Cardiac fibroblast (primary cell): ENCODE results near the gene FAM89B.

Source experiments
- DNase-seq, 2 donors: peaks; one replicate each; pipeline versions ENCODE4 v3.0.0 to v3.0.0-alpha.2; 2010; ENCODE audit warnings: low read depth in 2 of 2
- H3K4me3 ChIP-seq, 2 donors: replicated peaks in 1 of 2; 1 replicate in 1 of 2; 2 replicates in 1 of 2; pipeline ENCODE4 v1.5.1; 2011; ENCODE audit warnings: low read depth in 2 of 2, low read length in 2 of 2, mild to moderate bottlenecking in 2 of 2, moderate library complexity in 1 of 2
- TF ChIP-seq, protein P1 (sequence below): IDR thresholded peaks from one replicate; pipeline ENCODE4 v1.5.1; 2011; ENCODE audit warnings: low read depth, mild to moderate bottlenecking, low read length, inconsistent platforms

The FAM89B gene

DNA sequence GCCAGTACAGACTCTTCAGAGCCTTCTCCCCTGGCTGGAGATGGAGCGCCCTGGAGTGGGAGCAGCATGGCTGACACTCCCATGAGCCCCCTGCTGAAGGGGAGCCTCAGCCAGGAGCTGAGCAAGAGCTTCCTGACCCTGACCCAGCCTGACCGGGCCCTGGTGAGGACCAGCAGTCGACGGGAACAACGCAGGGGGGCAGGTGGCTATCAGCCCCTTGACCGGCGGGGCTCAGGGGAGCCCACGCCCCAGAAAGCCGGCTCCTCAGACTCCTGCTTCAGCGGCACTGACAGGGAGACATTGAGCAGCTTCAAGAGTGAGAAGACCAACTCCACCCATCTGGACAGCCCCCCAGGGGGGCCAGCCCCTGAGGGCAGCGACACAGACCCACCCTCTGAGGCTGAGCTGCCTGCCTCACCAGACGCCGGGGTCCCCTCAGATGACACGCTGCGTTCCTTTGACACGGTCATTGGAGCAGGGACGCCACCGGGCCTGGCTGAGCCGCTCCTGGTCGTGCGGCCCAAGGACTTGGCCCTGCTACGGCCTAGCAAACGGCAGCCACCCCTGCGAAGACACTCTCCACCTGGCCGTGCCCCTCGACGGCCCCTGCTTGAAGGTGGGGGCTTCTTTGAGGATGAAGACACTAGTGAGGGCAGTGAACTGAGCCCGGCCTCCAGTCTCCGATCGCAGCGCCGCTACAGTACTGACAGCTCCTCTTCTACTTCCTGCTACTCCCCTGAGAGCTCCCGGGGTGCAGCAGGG is 45.8 kb downstream of the FAM89B start:
- no peak overlapping the region for H3K4me3 ChIP-seq
- TF ChIP-seq, protein P1, sequence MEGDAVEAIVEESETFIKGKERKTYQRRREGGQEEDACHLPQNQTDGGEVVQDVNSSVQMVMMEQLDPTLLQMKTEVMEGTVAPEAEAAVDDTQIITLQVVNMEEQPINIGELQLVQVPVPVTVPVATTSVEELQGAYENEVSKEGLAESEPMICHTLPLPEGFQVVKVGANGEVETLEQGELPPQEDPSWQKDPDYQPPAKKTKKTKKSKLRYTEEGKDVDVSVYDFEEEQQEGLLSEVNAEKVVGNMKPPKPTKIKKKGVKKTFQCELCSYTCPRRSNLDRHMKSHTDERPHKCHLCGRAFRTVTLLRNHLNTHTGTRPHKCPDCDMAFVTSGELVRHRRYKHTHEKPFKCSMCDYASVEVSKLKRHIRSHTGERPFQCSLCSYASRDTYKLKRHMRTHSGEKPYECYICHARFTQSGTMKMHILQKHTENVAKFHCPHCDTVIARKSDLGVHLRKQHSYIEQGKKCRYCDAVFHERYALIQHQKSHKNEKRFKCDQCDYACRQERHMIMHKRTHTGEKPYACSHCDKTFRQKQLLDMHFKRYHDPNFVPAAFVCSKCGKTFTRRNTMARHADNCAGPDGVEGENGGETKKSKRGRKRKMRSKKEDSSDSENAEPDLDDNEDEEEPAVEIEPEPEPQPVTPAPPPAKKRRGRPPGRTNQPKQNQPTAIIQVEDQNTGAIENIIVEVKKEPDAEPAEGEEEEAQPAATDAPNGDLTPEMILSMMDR: no peak
- no peak for DNase-seq

DNA sequence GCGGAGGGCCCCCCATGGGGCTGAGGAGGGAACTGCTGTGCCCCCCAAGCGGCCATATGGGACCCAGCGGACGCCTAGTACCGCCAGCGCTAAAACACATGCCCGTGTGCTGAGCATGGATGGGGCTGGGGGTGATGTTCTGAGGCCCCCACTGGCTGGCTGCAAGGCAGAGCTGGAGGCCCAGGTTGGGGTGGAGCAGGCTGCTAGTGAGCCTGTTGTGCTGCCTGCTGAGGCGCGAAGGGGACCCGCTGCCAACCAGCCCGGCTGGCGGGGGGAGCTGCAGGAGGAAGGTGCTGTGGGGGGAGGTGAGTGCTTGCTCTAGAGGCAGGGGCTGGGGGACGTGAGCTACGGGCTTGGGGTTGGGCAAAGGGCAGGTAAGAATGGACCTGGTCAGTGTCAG is 46.4 kb downstream of the FAM89B start:
- H3K4me3 ChIP-seq: no peak overlapping the region
- TF ChIP-seq, protein P1: no peak
- DNase-seq: no peak

DNA sequence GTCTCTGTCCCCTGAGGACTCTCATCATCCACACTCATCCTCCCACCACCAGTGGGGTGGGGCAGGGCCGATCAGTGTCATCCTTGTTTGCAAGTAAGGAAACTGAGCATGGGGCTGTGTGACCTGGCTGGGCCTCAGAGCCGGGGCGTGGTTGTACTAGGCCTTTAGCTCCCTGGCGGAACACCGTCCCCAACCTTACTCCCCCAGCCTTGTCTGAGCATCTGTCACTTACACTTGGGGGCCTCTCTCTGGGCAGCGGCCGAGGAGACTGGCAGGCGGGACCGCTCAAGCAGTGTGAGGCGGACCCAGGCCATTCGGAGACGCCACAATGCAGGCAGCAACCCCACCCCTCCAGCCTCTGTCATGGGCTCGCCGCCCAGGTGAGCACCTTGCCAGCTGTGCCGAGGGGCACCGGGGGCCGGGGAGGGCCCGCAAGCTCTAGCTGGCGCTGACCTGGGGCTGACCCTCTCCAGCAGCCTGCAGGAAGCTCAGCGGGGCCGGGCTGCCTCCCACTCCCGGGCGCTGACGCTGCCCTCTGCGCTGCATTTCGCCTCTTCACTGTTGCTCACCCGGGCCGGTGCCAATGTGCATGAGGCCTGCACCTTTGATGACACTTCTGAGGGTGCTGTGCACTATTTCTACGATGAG is 47.1 kb downstream of the FAM89B start:
- TF ChIP-seq, protein P1: no peak
- no peak overlapping the region for H3K4me3 ChIP-seq
- DNase-seq: no peak

DNA sequence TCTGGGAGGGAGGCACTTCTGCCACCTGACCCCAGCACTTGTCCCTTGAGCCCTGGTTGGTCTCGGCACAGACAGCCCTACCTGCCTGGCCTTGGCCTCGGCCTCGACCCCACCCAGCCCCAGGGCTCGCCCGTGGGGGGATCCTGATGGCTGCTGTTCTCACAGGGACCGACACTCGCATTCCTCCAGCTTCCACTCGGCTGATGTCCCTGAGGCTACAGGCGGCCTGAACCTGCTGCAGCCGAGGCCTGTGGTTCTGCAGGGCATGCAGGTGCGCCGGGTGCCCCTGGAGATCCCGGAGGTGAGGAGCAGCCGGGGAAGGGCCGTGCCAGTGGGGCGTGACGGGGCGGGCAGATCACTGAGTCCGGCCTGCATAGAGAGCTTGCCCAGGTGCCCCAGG is 48.3 kb downstream of the FAM89B start:
- TF ChIP-seq, protein P1: no peak
- DNase-seq: no peak
- H3K4me3 ChIP-seq: no peak overlapping the region

DNA sequence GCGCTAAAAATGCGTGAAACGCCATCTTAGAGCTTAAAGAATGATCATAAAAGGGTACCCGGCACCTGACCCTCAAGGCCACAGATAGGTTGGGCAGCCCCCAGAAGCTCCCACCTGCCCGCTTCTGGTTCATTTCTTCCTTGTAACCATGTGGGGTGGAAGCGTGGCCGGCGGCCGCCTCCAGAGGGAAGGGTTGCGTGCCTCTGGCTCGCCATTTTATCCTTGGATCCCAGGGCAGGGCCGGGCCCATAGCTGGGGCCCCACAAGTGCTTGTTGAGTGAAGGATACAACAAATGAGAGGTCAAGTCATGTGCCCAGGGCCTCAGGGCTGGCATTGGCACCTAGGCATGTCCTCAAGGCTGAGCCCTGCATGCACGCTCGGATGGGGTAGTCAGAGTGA is 49.1 kb downstream of the FAM89B start:
- no peak for DNase-seq
- TF ChIP-seq, protein P1: no peak
- H3K4me3 ChIP-seq: no peak overlapping the region

DNA sequence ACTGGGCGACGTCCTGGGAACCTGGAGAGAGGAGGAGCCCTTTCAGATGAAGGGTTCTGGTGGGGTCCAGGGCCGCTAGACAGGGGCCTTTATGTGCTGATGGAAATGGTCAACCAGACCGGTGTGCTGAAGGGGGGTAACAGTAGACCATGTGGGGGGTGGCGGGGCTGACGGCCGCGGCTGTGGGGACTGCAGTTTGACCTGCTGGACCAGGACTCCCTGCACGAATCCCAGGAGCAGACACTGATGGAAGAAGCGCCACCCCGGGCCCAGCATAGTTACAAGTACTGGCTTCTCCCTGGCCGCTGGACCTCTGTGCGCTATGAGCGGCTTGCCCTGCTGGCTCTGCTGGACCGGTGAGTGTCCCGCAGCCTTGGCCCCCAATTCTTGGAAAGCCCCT is 49.7 kb downstream of the FAM89B start:
- TF ChIP-seq, protein P1: no peak
- DNase-seq: no peak
- no peak overlapping the region for H3K4me3 ChIP-seq

DNA sequence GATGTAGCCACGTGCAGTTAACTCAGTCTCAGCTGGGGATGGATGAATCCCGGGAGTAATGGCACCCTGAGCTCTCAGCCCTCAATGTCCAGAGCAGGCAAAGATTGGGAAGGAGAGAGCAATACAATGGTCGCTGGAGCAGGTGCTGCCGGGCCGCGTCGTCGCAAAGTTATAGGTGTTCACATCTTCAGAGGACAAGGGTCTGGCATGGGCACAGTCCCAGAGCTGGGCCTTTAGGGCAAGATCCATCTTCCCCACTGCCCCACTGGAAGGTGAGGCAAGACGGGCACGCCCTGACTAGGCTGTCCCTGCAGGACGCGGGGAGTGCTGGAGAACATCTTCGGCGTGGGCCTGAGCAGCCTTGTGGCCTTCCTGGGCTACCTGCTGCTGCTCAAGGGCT is 50.8 kb downstream of the FAM89B start:
- H3K4me3 ChIP-seq: no peak overlapping the region
- no peak for DNase-seq
- TF ChIP-seq, protein P1: no peak
